ENCODE results near the gene ADNP. TPM values are rescaled to one million over a fixed set of nuclear protein-coding genes. Genes with fewer than 3 reads are reported as not detected.

The ADNP gene
- total RNA-seq, 4 donors from 2014 or later = 58.9 to 77.1 (median 72.6) TPM

DNA sequence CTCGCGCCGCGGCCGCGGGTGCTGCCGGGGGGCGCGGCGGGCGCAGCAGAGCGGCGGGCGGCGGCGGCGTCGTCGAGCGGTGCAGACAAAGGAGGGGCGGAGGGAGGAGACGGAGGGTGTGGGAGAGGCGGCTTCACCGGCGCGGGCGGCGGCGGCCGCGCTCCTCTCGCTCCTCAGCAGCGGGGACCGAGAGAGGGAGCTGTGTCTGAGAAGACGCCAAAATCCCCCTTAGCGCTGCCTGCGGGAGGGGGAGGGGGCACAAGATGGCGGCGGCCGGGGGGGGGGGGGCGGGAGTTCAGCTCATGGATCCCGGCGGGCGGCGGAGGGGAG lies 296 bp downstream of the ADNP start:
- WGBS = no CpG with 5 or more reads among the region's 45 CpGs
- H3K27ac ChIP-seq = peak overlapping the region; percentile 100
- H3K4me1 ChIP-seq = peaks cover 44% of the 10 kb centered on the region
- peaks cover 26% of the 10 kb centered on the region for H3K36me3 ChIP-seq
- H3K9me3 ChIP-seq = no peaks in the 10 kb centered on the region
- no peaks in the 10 kb centered on the region for H3K27me3 ChIP-seq
- no peak for TF ChIP-seq EP300 (IDR thresholded peaks at IDR 0.05)
- no peak for TF ChIP-seq CTCF (IDR thresholded peaks at IDR 0.05)
- no peak for TF ChIP-seq POLR2AphosphoS5 (IDR thresholded peaks at IDR 0.05)
- no peak for TF ChIP-seq POLR2A (IDR thresholded peaks at IDR 0.05)
- peak overlapping the region; percentile 93 for H3K4me3 ChIP-seq
- DNase-seq (ENCODE audit: low spot score in 2 of 2) = no peak

GRCh38 chr20:50930139-50930975 lies 880 bp downstream of the ADNP start:
- H3K4me3 ChIP-seq = peak overlapping the region; percentile 93
- peak in 1 of 2 donors; percentile 69 for DNase-seq (ENCODE audit: low spot score in 2 of 2)
- under 1% methylated on average over 10 of the region's 79 CpGs for WGBS
- peaks cover 20% of the 10 kb centered on the region for H3K36me3 ChIP-seq
- TF ChIP-seq POLR2AphosphoS5 (IDR thresholded peaks at IDR 0.05) (no peak), CTCF (IDR thresholded peaks at IDR 0.05) (no peak), POLR2A (IDR thresholded peaks at IDR 0.05) (no peak), EP300 (IDR thresholded peaks at IDR 0.05) (no peak)
- H3K4me1 ChIP-seq = peaks cover 49% of the 10 kb centered on the region
- H3K27me3 ChIP-seq = no peaks in the 10 kb centered on the region
- no peaks in the 10 kb centered on the region for H3K9me3 ChIP-seq
- H3K27ac ChIP-seq = peak overlapping the region; percentile 100

GRCh38 chr20:50929299-50930138 lies 1.7 kb downstream of the ADNP start:
- Histone ChIP-seq H3K9me3 (no peaks in the 10 kb centered on the region), H3K27me3 (no peaks in the 10 kb centered on the region), H3K4me1 (peaks cover 55% of the 10 kb centered on the region), H3K27ac (peak overlapping the region; percentile 100), H3K4me3 (peak overlapping the region; percentile 93), H3K36me3 (peaks cover 13% of the 10 kb centered on the region)
- peak; percentile 92 to 95 for DNase-seq (ENCODE audit: low spot score in 2 of 2)
- TF ChIP-seq CTCF (IDR thresholded peaks at IDR 0.05) = peak; percentile 70 to 90
- TF ChIP-seq POLR2A (IDR thresholded peaks at IDR 0.05) = no peak
- peak in 2 of 3 donors; percentile 27 to 39 for TF ChIP-seq POLR2AphosphoS5 (IDR thresholded peaks at IDR 0.05)
- no peak for TF ChIP-seq EP300 (IDR thresholded peaks at IDR 0.05)
- 9% methylated on average over 13 of the region's 13 CpGs for WGBS

DNA sequence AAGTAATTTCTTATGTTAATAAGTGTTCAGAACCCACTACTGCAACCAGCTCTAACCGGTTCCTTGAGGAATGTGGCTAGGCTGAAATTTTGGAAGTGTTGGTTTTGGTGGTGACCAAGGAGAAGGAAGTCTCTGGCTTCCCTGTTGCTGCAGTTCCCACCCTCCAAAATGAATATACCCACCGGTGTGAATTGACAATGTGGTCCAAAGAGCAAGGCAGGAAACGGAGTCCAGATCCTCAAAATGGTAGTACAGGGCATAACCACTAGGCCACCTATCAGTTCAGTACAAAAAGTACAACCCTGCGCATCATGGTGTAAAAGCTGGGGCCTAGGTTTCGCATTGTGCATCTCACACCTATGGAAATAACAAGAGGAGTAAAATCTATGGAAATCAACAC lies 2.8 kb downstream of the ADNP start:
- H3K27me3 ChIP-seq = no peaks in the 10 kb centered on the region
- H3K36me3 ChIP-seq = peaks cover 4% of the 10 kb centered on the region
- H3K27ac ChIP-seq = no peak overlapping the region
- peak overlapping the region; percentile 93 for H3K4me3 ChIP-seq
- WGBS = 63% methylated on average over 5 of the region's 5 CpGs
- TF ChIP-seq POLR2A (IDR thresholded peaks at IDR 0.05) (no peak), EP300 (IDR thresholded peaks at IDR 0.05) (no peak), POLR2AphosphoS5 (IDR thresholded peaks at IDR 0.05) (no peak), CTCF (IDR thresholded peaks at IDR 0.05) (no peak)
- peaks cover 63% of the 10 kb centered on the region for H3K4me1 ChIP-seq
- no peaks in the 10 kb centered on the region for H3K9me3 ChIP-seq
- DNase-seq (ENCODE audit: low spot score in 2 of 2) = no peak

DNA sequence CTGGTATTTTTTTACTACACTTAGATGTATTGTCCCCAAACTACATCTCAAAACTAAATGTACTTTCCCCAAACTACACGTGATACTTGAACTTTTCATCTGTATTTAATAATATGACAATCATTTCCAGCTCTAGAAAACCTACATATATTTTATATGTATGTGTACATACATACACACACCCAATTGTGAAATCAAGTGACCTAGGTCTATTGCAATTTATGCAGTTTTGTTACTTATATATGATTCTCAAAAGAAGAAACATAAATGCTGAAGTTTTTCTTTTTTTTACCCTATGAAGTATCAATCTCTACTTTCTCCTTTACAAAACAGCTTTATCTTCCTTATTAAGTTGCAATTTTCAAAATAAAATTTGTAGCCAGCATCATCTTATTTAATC lies 4.7 kb downstream of the ADNP start:
- Histone ChIP-seq H3K27me3 (no peaks in the 10 kb centered on the region), H3K9me3 (no peaks in the 10 kb centered on the region), H3K4me1 (peaks cover 71% of the 10 kb centered on the region), H3K36me3 (peaks cover 4% of the 10 kb centered on the region), H3K4me3 (no peak overlapping the region), H3K27ac (no peak overlapping the region)
- no peak for DNase-seq (ENCODE audit: low spot score in 2 of 2)
- no peak for TF ChIP-seq CTCF (IDR thresholded peaks at IDR 0.05)
- no peak for TF ChIP-seq EP300 (IDR thresholded peaks at IDR 0.05)
- TF ChIP-seq POLR2A (IDR thresholded peaks at IDR 0.05) = no peak
- TF ChIP-seq POLR2AphosphoS5 (IDR thresholded peaks at IDR 0.05) = no peak
- WGBS = 29% methylated on average over 1 of the region's 1 CpG
